ENCODE data around the gene SPEF1. TPM values are rescaled to one million over a fixed set of nuclear protein-coding genes. Genes with fewer than 3 reads are reported as not detected.

The SPEF1 gene
- total and polyA plus RNA-seq, 2 of the 13 experiments (the other 11 are each of a cell fraction or from before 2014, with no cell fraction given): 0.11 to 0.27 TPM

GRCh38 chr20:3767427-3768341 lies 13.6 kb downstream of the SPEF1 start, which contains the start of gene ADISSP (continued):
- TF ChIP-seq DPF2 (CRISPR knock-in tag; IDR thresholded peaks at IDR 0.05; ENCODE audit: borderline replicate concordance, low read depth): 0 out of 2 replicates have a peak, but pooled peaks have one; percentile 63
- 0 out of 2 replicates have a peak, but pooled peaks have one; percentile 41 for TF ChIP-seq JUN (CRISPR knock-in tag; IDR thresholded peaks at IDR 0.05)
- TF ChIP-seq MED1 (CRISPR knock-in tag; IDR thresholded peaks at IDR 0.05): no peak; the same call in 1 of the 2 replicates
- no peak for TF ChIP-seq NAIF1 (CRISPR knock-in tag; IDR thresholded peaks at IDR 0.05; ENCODE audit: borderline replicate concordance)
- no peak for TF ChIP-seq POLR2AphosphoS2 (IDR thresholded peaks at IDR 0.05; ENCODE audit: low read depth, low read length)
- TF ChIP-seq TOE1 (CRISPR knock-in tag; IDR thresholded peaks at IDR 0.05): no peak; the same call in 1 of the 2 replicates
- no peak; the same call in 1 of the 2 replicates for TF ChIP-seq ZBTB2 (CRISPR knock-in tag; IDR thresholded peaks at IDR 0.05; ENCODE audit: low read depth)
- TF ChIP-seq ZNF225 (CRISPR knock-in tag; IDR thresholded peaks at IDR 0.05): peak; percentile 75
- TF ChIP-seq, protein P1, sequence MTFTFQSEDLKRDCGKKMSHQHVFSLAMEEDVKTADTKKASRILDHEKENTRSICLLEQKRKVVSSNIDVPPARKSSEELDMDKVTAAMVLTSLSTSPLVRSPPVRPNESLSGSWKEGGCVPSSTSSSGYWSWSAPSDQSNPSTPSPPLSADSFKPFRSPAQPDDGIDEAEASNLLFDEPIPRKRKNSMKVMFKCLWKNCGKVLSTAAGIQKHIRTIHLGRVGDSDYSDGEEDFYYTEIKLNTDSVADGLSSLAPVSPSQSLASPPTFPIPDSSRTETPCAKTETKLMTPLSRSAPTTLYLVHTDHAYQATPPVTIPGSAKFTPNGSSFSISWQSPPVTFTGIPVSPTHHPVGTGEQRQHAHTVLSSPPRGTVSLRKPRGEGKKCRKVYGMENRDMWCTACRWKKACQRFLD (CRISPR knock-in tag; IDR thresholded peaks at IDR 0.05; ENCODE audit: borderline replicate concordance): peak; percentile 96
- no peak for TF ChIP-seq ARID3A (IDR thresholded peaks at IDR 0.05; ENCODE audit: low read depth, low read length)
- no peak for TF ChIP-seq STAT5B (CRISPR knock-in tag; IDR thresholded peaks at IDR 0.05)
- peak; percentile 68; the same call in 1 of the 2 replicates for TF ChIP-seq PAX8 (CRISPR knock-in tag; IDR thresholded peaks at IDR 0.05; ENCODE audit: borderline replicate concordance)
- TF ChIP-seq ATF4 (CRISPR knock-in tag; IDR thresholded peaks at IDR 0.05): no peak
- peak; percentile 23; the same call in 1 of the 2 replicates for TF ChIP-seq ZNF30 (CRISPR knock-in tag; IDR thresholded peaks at IDR 0.05)
- peak; percentile 91 for TF ChIP-seq DBP (CRISPR knock-in tag; IDR thresholded peaks at IDR 0.05; ENCODE audit: not compliant biosample characterization)
- TF ChIP-seq ATF7 (IDR thresholded peaks at IDR 0.05): no peak
- no peak; the same call in 1 of the 2 replicates for TF ChIP-seq ATF7 (CRISPR knock-in tag; IDR thresholded peaks at IDR 0.05)
- peak; percentile 28; the same call in 1 of the 2 replicates for TF ChIP-seq NCOA2 (CRISPR knock-in tag; IDR thresholded peaks at IDR 0.05)
- TF ChIP-seq, protein P2, sequence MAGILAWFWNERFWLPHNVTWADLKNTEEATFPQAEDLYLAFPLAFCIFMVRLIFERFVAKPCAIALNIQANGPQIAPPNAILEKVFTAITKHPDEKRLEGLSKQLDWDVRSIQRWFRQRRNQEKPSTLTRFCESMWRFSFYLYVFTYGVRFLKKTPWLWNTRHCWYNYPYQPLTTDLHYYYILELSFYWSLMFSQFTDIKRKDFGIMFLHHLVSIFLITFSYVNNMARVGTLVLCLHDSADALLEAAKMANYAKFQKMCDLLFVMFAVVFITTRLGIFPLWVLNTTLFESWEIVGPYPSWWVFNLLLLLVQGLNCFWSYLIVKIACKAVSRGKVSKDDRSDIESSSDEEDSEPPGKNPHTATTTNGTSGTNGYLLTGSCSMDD (CRISPR knock-in tag; IDR thresholded peaks at IDR 0.05): peak; percentile 55; the same call in 1 of the 2 replicates
